HCT116 (cell line): ENCODE results near the gene YWHAQ. TPM values are rescaled to one million over a fixed set of nuclear protein-coding genes. Genes with fewer than 3 reads are reported as not detected.

Experiments used
- ATAC-seq: fragments of 200-7000 bp; cut with Tn5 transposase; 2 replicates; pipeline ENCODE4 v1.9.1; 2020; ENCODE audit warnings: mild to moderate bottlenecking, moderate library complexity
- BruUV-seq: library from RNA; stranded (reverse); fragments of 400-500 nt; replicated peaks from 2 replicates; lab custom pipeline; 2021; lab: Mats Ljungman, UMichigan
- CTCF ChIA-PET: fragments of 300-600 bp; sonication (Branson Sonifier 250); formaldehyde crosslinking; loops from one replicate; lab custom pipeline; 2021; ENCODE audit warnings: antibody characterized with exemption; lab: Charles Lee
- POLR2A ChIA-PET: fragments of 300-600, 350-600 bp; sonication (Branson Sonifier 250); formaldehyde crosslinking; loops from one replicate; lab custom pipeline; 2021; ENCODE audit warnings: antibody characterized with exemption; lab: Charles Lee
- RAD21 ChIA-PET, 2 experiments: fragments of 300-600 bp; sonication (Branson Sonifier 250); formaldehyde crosslinking; loops; one replicate each; lab custom pipeline; 2023; ENCODE audit warnings: low total read pairs in 2 of 2; ENCODE audit not compliant: uncharacterized antibody in 2 of 2, unreplicated experiment in 2 of 2, low non-redundant PET in 1 of 2; lab: Charles Lee
- DNase-seq: peaks from one replicate; pipeline ENCODE4 v3.0.0-alpha.2; 2010; ENCODE audit warnings: low read depth, low spot score
- H2AFZ ChIP-seq: fragments of 200-600 bp; shearing (Covaris generic), sonication (generic); 2 replicates; pipeline ENCODE4 v1.6.1; 2017; ENCODE audit warnings: low read depth, mixed run types, mixed read lengths, antibody characterized with exemption, low read length; ENCODE audit not compliant: poor library complexity, severe bottlenecking
- H3K27ac ChIP-seq: 2 replicates; pipeline ENCODE4 v1.5.1; 2012; ENCODE audit warnings: low read depth, low read length
- H3K27me3 ChIP-seq: fragments of 200-600 bp; sonication (generic); 2 replicates; pipeline ENCODE4 v1.6.1; 2016; ENCODE audit warnings: mixed run types, low read length, mixed read lengths; ENCODE audit not compliant: insufficient read depth
- H3K36me3 ChIP-seq, 2 experiments: fragments of 200-500 bp in 1 of 2; fragments of 200-600 bp in 1 of 2; sonication (Bioruptor generic) in 1 of 2; sonication (generic) in 1 of 2; 2 replicates each; pipeline versions ENCODE4 v1.5.1 to v1.6.1; 2014 to 2016; ENCODE audit warnings: low read length in 2 of 2, inconsistent platforms in 1 of 2, mixed read lengths in 1 of 2, mixed run types in 1 of 2; ENCODE audit not compliant: insufficient read depth in 2 of 2, control insufficient read depth in 1 of 2
- H3K4me1 ChIP-seq, 2 experiments: fragments of 200-600 bp in 1 of 2; sonication (generic) in 1 of 2; 2 replicates each; pipeline versions ENCODE4 v1.5.1 to v1.6.1; 2012 to 2017; ENCODE audit warnings: low read length in 2 of 2, inconsistent platforms in 1 of 2, mild to moderate bottlenecking in 1 of 2, mixed read lengths in 1 of 2, mixed run types in 1 of 2, moderate library complexity in 1 of 2; ENCODE audit not compliant: insufficient read depth in 2 of 2, control insufficient read depth in 1 of 2
- H3K4me2 ChIP-seq: fragments of 200-600 bp; sonication (generic); 2 replicates; pipeline ENCODE4 v1.6.1; 2017; ENCODE audit warnings: mixed run types, low read length, mixed read lengths
- H3K4me3 ChIP-seq, 2 experiments: fragments of 200-600 bp in 1 of 2; sonication (generic) in 1 of 2; replicated peaks in 1 of 2; 2 replicates each; pipeline ENCODE4 v1.5.1; 2011 to 2016; ENCODE audit warnings: low read length in 2 of 2, control low read depth in 1 of 2, low read depth in 1 of 2, mild to moderate bottlenecking in 1 of 2, mixed read lengths in 1 of 2, mixed run types in 1 of 2
- H3K79me2 ChIP-seq: fragments of 200-600 bp; sonication (generic); 2 replicates; pipeline ENCODE4 v1.6.1; 2017; ENCODE audit warnings: mild to moderate bottlenecking, mixed run types, low read length, moderate library complexity, mixed read lengths; ENCODE audit not compliant: insufficient read depth
- H3K9ac ChIP-seq: fragments of 200-600 bp; sonication (generic); 2 replicates; pipeline ENCODE4 v1.6.1; 2016; ENCODE audit warnings: low read length, mixed read lengths
- H3K9me2 ChIP-seq: fragments of 200-600 bp; sonication (generic), shearing (Covaris generic); 2 replicates; pipeline ENCODE4 v1.6.1; 2017; ENCODE audit warnings: mixed run types, mild to moderate bottlenecking, moderate library complexity; ENCODE audit not compliant: insufficient read depth
- H3K9me3 ChIP-seq, 2 experiments: fragments of 200-500 bp in 1 of 2; fragments of 200-600 bp in 1 of 2; sonication (Bioruptor generic) in 1 of 2; sonication (generic) in 1 of 2; 2 replicates each; pipeline ENCODE4 v1.6.1; 2014 to 2017; ENCODE audit warnings: low read length in 2 of 2, mixed read lengths in 2 of 2, inconsistent platforms in 1 of 2, low read depth in 1 of 2, mild to moderate bottlenecking in 1 of 2, mixed run types in 1 of 2, moderate library complexity in 1 of 2; ENCODE audit not compliant: control insufficient read depth in 1 of 2, insufficient read depth in 1 of 2
- H4K20me1 ChIP-seq: fragments of 200-600 bp; sonication (generic), shearing (Covaris generic); 2 replicates; pipeline ENCODE4 v1.6.1; 2017; ENCODE audit warnings: mixed run types, mild to moderate bottlenecking, moderate library complexity; ENCODE audit not compliant: insufficient read depth
- CBX3 ChIP-seq: IDR thresholded peaks from 2 replicates; pipeline ENCODE4 v1.6.1; 2012; ENCODE audit warnings: low read depth
- ELF1 ChIP-seq: IDR thresholded peaks from 2 replicates; pipeline ENCODE4 v1.6.1; 2012; ENCODE audit warnings: low read depth, borderline replicate concordance
- JUND ChIP-seq: IDR thresholded peaks from 2 replicates; pipeline ENCODE4 v1.6.1; 2012
- POLR2AphosphoS5 ChIP-seq: IDR thresholded peaks from 2 replicates; pipeline ENCODE4 v1.6.1; 2011; ENCODE audit warnings: mild to moderate bottlenecking, low read depth, low read length, moderate library complexity
- TCF7L2 ChIP-seq: IDR thresholded peaks from 2 replicates; pipeline ENCODE4 v1.7.0; 2011; ENCODE audit warnings: borderline replicate concordance, inconsistent platforms; ENCODE audit not compliant: insufficient read depth, insufficient read length; ENCODE audit errors: extremely low read depth
- YY1 ChIP-seq: IDR thresholded peaks from 2 replicates; pipeline ENCODE4 v1.6.1; 2011; ENCODE audit warnings: low read length, low read depth, moderate library complexity, mild to moderate bottlenecking; ENCODE audit not compliant: insufficient replicate concordance; ENCODE audit errors: extremely low read depth
- intact Hi-C: fragments of 100-400 bp; cut with micrococcal nuclease; formaldehyde crosslinking; loops from 2 replicates; pipeline ENCODE4 v1.10.0; 2022
- total RNA-seq: library from RNA; stranded (reverse); gene quantifications from one replicate; pipeline ENCODE4 v1.2.1, GENCODE V29; 2021; ENCODE audit not compliant: unreplicated experiment
- TF ChIP-seq, protein P1 (sequence below): IDR thresholded peaks from 2 replicates; pipeline ENCODE4 v1.6.1; 2011; ENCODE audit warnings: mild to moderate bottlenecking, low read length, moderate library complexity; ENCODE audit not compliant: insufficient replicate concordance; ENCODE audit errors: extremely low read depth

Gene YWHAQ
- total RNA-seq, 1 experiment from 2014 or later, result 365 TPM

DNA sequence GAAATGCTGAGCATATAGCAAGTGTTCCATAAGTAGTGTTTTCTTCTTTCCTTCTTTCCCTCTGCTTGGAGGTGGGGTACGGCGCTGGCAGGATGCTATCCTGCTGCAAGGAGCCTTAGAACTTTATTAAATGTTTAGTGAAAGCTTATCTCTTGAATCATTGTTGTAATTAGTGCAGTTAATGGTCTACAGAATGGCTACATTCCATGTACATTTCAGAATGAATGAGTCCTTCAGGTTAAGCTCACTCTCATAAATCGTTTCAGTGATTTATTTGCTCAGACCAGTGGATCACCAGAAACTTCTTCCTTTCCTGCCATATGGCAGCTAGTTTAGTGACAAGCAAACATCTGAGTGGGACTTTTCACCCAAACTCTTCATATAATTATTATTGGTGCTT is 3.3 kb upstream of the YWHAQ start:
- ChIA-PET CTCF (no interaction called here), POLR2A (no interaction called here), RAD21 (interaction anchor here in 1 of 2 experiments (0.5 kb wide), 1 partner anchor 61 kb away, joined by 3 read pairs; no protein-coding TSS in a partner anchor)
- H3K4me3 ChIP-seq, result no peak overlapping the region
- no peak overlapping the region for H3K4me2 ChIP-seq
- H3K79me2 ChIP-seq, result peaks cover 13% of the 10 kb centered on the region
- no peaks in the 10 kb centered on the region for H3K9me2 ChIP-seq
- no peak for DNase-seq
- no peak overlapping the region for H3K9ac ChIP-seq
- TF ChIP-seq JUND (no peak), POLR2AphosphoS5 (no peak), TCF7L2 (no peak), CBX3 (no peak), YY1 (no peak), ELF1 (no peak)
- TF ChIP-seq, protein P1, sequence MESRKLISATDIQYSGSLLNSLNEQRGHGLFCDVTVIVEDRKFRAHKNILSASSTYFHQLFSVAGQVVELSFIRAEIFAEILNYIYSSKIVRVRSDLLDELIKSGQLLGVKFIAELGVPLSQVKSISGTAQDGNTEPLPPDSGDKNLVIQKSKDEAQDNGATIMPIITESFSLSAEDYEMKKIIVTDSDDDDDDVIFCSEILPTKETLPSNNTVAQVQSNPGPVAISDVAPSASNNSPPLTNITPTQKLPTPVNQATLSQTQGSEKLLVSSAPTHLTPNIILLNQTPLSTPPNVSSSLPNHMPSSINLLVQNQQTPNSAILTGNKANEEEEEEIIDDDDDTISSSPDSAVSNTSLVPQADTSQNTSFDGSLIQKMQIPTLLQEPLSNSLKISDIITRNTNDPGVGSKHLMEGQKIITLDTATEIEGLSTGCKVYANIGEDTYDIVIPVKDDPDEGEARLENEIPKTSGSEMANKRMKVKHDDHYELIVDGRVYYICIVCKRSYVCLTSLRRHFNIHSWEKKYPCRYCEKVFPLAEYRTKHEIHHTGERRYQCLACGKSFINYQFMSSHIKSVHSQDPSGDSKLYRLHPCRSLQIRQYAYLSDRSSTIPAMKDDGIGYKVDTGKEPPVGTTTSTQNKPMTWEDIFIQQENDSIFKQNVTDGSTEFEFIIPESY, result no peak
- intact Hi-C loops, result loop anchor here (5.0 kb wide), 1 partner anchor 118 kb away; no protein-coding TSS in a partner anchor
- no peaks in the 10 kb centered on the region for H3K9me3 ChIP-seq
- BruUV-seq, result no TSS peak
- no peak for ATAC-seq
- H3K36me3 ChIP-seq, result peaks cover 2 to 5% of the 10 kb centered on the region in 2 experiments; a peak in 2 of 4 replicates
- peaks cover 24 to 48% of the 10 kb centered on the region in 2 experiments; a peak in 3 of 4 replicates for H3K4me1 ChIP-seq
- H2AFZ ChIP-seq, result no peak overlapping the region
- no peaks in the 10 kb centered on the region; the same call in 1 of the 2 replicates for H3K27me3 ChIP-seq
- no peak overlapping the region for H3K27ac ChIP-seq
- H4K20me1 ChIP-seq, result no peaks in the 10 kb centered on the region
